Left ventricle myocardium inferior (tissue), 1 donor: ENCODE measurements around the gene SNRNP27. TPM values are rescaled to one million over a fixed set of nuclear protein-coding genes. Genes with fewer than 3 reads are reported as not detected.

Experiments
- DNase-seq: peaks from one replicate; pipeline ENCODE4 v3.0.0-alpha.2; 2020
- H3K27ac ChIP-seq: fragments of 200-600 bp; replicated peaks from 2 replicates; pipeline ENCODE4 v1.8.0; 2021
- H3K27me3 ChIP-seq: fragments of 200-600 bp; 2 replicates; pipeline ENCODE4 v1.8.0; 2021; ENCODE audit warnings: low read depth
- H3K36me3 ChIP-seq: fragments of 200-600 bp; 2 replicates; pipeline ENCODE4 v1.8.0; 2021
- H3K4me1 ChIP-seq: fragments of 200-600 bp; 2 replicates; pipeline ENCODE4 v1.8.0; 2021
- H3K4me3 ChIP-seq: fragments of 200-600 bp; 2 replicates; pipeline ENCODE4 v1.8.0; 2021; ENCODE audit warnings: mild to moderate bottlenecking, moderate library complexity
- H3K9me3 ChIP-seq: fragments of 200-600 bp; replicated peaks from 2 replicates; pipeline ENCODE4 v1.8.0; 2021
- intact Hi-C: fragments of 100-400 bp; cut with micrococcal nuclease; formaldehyde crosslinking; loops from one replicate; pipeline ENCODE4 v1.11.0; 2022
- total RNA-seq: library from RNA; stranded (reverse); fragmentation: NEBNext Ultra II Directional; extraction: Animal tissue kit (Norgen Biotek cat#: 25700); gene quantifications from one replicate; pipeline ENCODE4 v1.2.1, GENCODE V29; 2021
- TF ChIP-seq, protein P1 (sequence below): fragments of 200-600 bp; IDR thresholded peaks from 2 replicates; pipeline ENCODE4 v1.8.0; 2021; ENCODE audit warnings: antibody characterized with exemption, mild to moderate bottlenecking, borderline replicate concordance
- donor health status: DM: no; HTN: yes; CAD: no; lungs with severe emphysema.

SNRNP27 gene
- total RNA-seq, 1 donor from 2014 or later: 56.0 TPM

DNA sequence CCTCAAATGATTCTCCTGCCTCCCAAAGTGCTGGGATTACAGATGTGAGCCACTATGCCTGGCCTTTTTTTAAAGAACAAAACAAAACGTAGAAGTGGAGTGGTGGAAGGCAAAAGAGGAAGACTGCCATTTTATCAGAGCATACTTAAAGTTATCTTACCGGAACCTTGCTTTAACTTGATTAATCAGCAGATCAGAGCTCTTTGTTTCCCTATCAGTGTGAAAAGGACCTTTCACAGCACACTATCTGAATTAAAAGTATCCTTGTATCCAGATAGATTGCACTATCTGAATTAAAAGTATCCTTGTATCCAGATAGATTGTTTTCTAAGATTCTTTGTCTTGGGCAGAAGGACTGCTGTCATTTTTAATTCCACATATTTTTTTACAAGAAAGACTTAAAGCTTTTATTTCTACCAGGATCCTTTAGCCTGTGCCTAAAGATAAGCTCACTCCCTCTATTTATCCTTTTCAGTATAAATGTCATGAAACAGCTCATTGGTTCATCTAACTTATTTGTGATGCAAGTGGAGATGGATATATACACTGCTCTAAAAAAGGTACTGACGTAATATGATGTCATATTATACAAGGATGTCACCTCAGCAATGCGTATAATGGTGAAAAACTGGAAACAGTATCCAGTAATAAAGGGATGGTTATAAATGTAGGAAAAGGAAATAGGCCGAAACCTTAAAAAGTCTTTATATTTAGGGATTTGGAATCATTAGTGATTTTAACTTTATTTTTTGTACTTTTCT, 46.5 kb upstream of the SNRNP27 start:
- H3K4me3 ChIP-seq: no peak overlapping the region
- intact Hi-C loops: no loop called here
- H3K27me3 ChIP-seq: no peaks in the 10 kb centered on the region
- peaks cover 66% of the 10 kb centered on the region for H3K36me3 ChIP-seq
- TF ChIP-seq, protein P1, sequence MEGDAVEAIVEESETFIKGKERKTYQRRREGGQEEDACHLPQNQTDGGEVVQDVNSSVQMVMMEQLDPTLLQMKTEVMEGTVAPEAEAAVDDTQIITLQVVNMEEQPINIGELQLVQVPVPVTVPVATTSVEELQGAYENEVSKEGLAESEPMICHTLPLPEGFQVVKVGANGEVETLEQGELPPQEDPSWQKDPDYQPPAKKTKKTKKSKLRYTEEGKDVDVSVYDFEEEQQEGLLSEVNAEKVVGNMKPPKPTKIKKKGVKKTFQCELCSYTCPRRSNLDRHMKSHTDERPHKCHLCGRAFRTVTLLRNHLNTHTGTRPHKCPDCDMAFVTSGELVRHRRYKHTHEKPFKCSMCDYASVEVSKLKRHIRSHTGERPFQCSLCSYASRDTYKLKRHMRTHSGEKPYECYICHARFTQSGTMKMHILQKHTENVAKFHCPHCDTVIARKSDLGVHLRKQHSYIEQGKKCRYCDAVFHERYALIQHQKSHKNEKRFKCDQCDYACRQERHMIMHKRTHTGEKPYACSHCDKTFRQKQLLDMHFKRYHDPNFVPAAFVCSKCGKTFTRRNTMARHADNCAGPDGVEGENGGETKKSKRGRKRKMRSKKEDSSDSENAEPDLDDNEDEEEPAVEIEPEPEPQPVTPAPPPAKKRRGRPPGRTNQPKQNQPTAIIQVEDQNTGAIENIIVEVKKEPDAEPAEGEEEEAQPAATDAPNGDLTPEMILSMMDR: no peak
- no peak for DNase-seq
- no peaks in the 10 kb centered on the region for H3K4me1 ChIP-seq
- no peaks in the 10 kb centered on the region for H3K9me3 ChIP-seq
- no peak overlapping the region for H3K27ac ChIP-seq

DNA sequence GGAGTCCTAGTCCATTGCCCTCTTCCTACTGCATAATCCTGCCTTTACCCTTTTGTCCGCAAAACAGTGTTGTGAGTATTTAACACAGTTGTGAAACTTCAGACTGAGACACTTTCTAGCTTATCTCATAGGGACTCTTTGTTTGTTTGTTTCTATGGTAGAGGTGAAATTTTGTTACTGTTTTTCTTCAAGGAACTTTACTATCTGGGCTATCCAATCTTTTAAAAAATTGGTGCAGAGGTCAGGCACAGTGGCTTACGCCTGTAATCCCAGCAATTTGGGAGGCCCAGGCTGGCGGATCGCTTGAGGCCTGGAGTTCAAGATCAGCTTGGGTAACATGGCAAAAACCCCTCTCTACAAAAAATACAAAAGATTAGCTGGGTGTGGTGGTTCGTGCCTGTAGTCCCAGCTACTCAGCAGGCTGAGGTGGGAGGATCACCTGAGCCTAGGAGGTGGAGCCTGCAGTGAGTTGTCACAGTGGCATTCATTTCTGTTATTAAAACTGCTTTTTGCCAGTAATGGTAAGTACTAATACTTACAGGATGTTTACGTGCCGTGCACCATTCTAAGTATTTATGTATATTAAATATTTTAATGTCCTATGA, 45.5 kb upstream of the SNRNP27 start:
- DNase-seq: no peak
- Histone ChIP-seq H3K4me1 (no peaks in the 10 kb centered on the region), H3K27me3 (no peaks in the 10 kb centered on the region), H3K36me3 (peaks cover 68% of the 10 kb centered on the region), H3K9me3 (no peaks in the 10 kb centered on the region), H3K4me3 (no peak overlapping the region), H3K27ac (no peak overlapping the region)
- intact Hi-C loops: no loop called here
- TF ChIP-seq, protein P1: no peak

DNA sequence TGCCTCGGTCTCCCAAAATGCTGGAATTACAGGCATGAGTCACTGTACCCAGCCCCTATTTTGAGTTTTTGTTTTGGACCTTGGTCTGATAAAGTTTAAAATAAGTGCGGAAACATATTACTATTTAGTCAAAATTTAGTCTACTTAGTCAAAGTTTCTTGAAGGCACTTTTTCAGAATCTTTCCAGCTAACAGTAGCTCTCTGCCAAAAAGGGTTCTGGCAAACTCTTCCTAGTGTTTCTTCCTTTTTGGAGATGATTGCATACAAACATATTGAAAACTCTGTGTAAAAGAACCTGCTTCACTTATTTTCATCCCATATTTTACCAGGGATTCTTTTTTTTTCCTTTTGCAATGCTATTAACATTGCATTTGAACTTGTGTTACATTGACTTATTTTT, 35.5 kb upstream of the SNRNP27 start:
- H3K4me3 ChIP-seq: no peak overlapping the region
- no peaks in the 10 kb centered on the region for H3K9me3 ChIP-seq
- no peak for DNase-seq
- intact Hi-C loops: no loop called here
- no peaks in the 10 kb centered on the region for H3K27me3 ChIP-seq
- TF ChIP-seq, protein P1: no peak
- H3K36me3 ChIP-seq: peaks cover 22% of the 10 kb centered on the region
- no peak overlapping the region for H3K27ac ChIP-seq
- no peaks in the 10 kb centered on the region for H3K4me1 ChIP-seq

DNA sequence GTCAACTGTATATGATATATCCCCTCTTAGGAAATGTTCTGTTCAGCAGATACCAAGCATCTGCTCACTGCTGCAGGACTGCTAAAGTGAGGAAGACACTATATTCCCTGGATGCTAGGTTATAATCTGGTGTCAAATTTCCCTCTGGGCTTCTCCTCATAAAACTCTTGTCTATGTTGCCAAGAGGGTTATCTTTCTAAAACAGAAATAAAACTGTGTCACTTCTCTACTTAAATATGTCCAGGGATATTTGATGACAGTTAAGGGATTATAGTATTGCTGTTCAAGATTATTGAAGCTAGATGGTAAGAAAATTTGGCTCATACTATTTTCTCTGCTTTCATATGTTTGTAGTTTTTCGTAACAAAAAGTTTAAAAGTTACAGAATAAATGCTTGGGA, 30.5 kb upstream of the SNRNP27 start:
- no peak overlapping the region for H3K4me3 ChIP-seq
- H3K4me1 ChIP-seq: no peaks in the 10 kb centered on the region
- H3K9me3 ChIP-seq: no peaks in the 10 kb centered on the region
- intact Hi-C loops: no loop called here
- TF ChIP-seq, protein P1: no peak
- peaks cover 43% of the 10 kb centered on the region for H3K36me3 ChIP-seq
- H3K27ac ChIP-seq: no peak overlapping the region
- H3K27me3 ChIP-seq: no peaks in the 10 kb centered on the region
- DNase-seq: no peak

DNA sequence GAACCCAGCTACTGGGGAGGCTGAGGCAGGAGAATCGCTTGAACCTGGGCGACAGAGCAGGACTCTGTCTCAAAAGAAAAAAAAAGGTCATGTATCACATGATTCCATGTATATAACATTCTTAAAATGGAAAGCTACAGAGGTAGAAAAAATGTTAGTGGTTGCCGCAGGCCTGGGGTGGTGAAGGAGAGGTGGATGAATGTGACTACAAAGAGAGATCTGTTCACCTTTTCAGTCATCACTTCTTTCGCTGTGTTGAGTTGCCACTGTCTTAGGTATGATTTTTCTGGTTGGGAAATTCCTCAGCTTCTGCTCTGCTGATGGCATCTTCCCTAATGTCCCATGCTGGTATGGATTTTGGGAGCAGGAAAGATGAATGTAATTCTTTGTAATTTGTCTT, 5.3 kb upstream of the SNRNP27 start:
- Histone ChIP-seq H3K27me3 (no peaks in the 10 kb centered on the region), H3K9me3 (peaks cover 4% of the 10 kb centered on the region), H3K27ac (no peak overlapping the region), H3K36me3 (no peaks in the 10 kb centered on the region), H3K4me1 (peaks cover 4% of the 10 kb centered on the region), H3K4me3 (no peak overlapping the region)
- TF ChIP-seq, protein P1: no peak
- DNase-seq: no peak
- intact Hi-C loops: no loop called here
